A673 (cell line): ENCODE results near the gene ZMYND8. TPM values are rescaled to one million over a fixed set of nuclear protein-coding genes. Genes with fewer than 3 reads are reported as not detected.
A peak's percentile ranks its signal among the peaks of the same experiment; 100 is the strongest.

ENCODE experiments used
- BruUV-seq: library from RNA; stranded (reverse); fragments of 400-500 nt; replicated peaks from 2 replicates; lab custom pipeline; 2021; lab: Mats Ljungman, UMichigan
- CTCF ChIA-PET: fragments of 300-600 bp; sonication (Branson Sonifier 250); formaldehyde crosslinking; loops from one replicate; lab custom pipeline; 2022; ENCODE audit warnings: antibody characterized with exemption; lab: Charles Lee
- POLR2A ChIA-PET: fragments of 300-600 bp; sonication (Branson Sonifier 250); formaldehyde crosslinking; loops from one replicate; lab custom pipeline; 2022; ENCODE audit warnings: antibody characterized with exemption; ENCODE audit not compliant: low non-redundant PET; lab: Charles Lee
- DNase-seq: peaks from one replicate; pipeline ENCODE4 v3.0.0-alpha.2; 2015; ENCODE audit warnings: low spot score
- H3K27ac ChIP-seq: fragments of 200-600 bp; sonication (generic); 2 replicates; pipeline ENCODE4 v1.5.1; 2016; ENCODE audit warnings: mixed run types, low read depth, mild to moderate bottlenecking, mixed read lengths, antibody characterized with exemption, low read length; ENCODE audit not compliant: poor library complexity, severe bottlenecking
- H3K27me3 ChIP-seq: fragments of 200-600 bp; sonication (generic); replicated peaks from 2 replicates; pipeline ENCODE4 v1.6.1; 2017; ENCODE audit warnings: mixed run types, low read depth, mild to moderate bottlenecking, mixed read lengths, antibody characterized with exemption, low read length; ENCODE audit not compliant: insufficient read depth, poor library complexity
- H3K36me3 ChIP-seq: fragments of 200-600 bp; sonication (generic); 2 replicates; pipeline ENCODE4 v1.6.1; 2016; ENCODE audit warnings: mixed run types, mild to moderate bottlenecking, mixed read lengths, antibody characterized with exemption, low read length; ENCODE audit not compliant: insufficient read depth, poor library complexity, severe bottlenecking
- H3K4me1 ChIP-seq: fragments of 200-600 bp; sonication (generic); 2 replicates; pipeline ENCODE4 v1.6.1; 2017; ENCODE audit warnings: mixed run types, mild to moderate bottlenecking, mixed read lengths, antibody characterized with exemption, low read length; ENCODE audit not compliant: insufficient read depth, poor library complexity, severe bottlenecking
- H3K4me3 ChIP-seq: fragments of 200-600 bp; sonication (generic); 2 replicates; pipeline ENCODE4 v1.5.1; 2016; ENCODE audit warnings: low read depth, mixed run types, mild to moderate bottlenecking, mixed read lengths, low read length; ENCODE audit not compliant: poor library complexity, severe bottlenecking
- H3K9me3 ChIP-seq: fragments of 200-600 bp; sonication (generic); 2 replicates; pipeline ENCODE4 v1.6.1; 2016; ENCODE audit warnings: mixed run types, low read depth, mild to moderate bottlenecking, mixed read lengths, antibody characterized with exemption, low read length; ENCODE audit not compliant: poor library complexity, severe bottlenecking
- CTCF ChIP-seq: fragments of 300-800, 200-600 bp; sonication (generic); conservative IDR thresholded peaks from 2 replicates; pipeline ENCODE4 v1.5.1; 2017; ENCODE audit warnings: low read depth, mild to moderate bottlenecking, antibody characterized with exemption, low read length, moderate library complexity, mixed read lengths
- EZH2 ChIP-seq: fragments of 200-600 bp; sonication (generic); IDR thresholded peaks from 2 replicates; pipeline ENCODE4 v1.6.1; 2017; ENCODE audit warnings: borderline replicate concordance, low read depth, mild to moderate bottlenecking, mixed read lengths, antibody characterized with exemption, low read length; ENCODE audit not compliant: poor library complexity, severe bottlenecking
- intact Hi-C: fragments of 100-400 bp; cut with micrococcal nuclease; formaldehyde crosslinking; loops from one replicate; pipeline ENCODE4 v1.10.0; 2022; ENCODE audit not compliant: unreplicated experiment
- total RNA-seq: library from RNA; stranded (reverse); gene quantifications from 2 replicates; pipeline ENCODE4 v1.2.3, GENCODE V29; 2021

The ZMYND8 gene
- total RNA-seq, 1 experiment from 2014 or later = 31.3 TPM

GRCh38 chr20:47221036-47221625 lies 135.4 kb downstream of the ZMYND8 start:
- no peak for DNase-seq
- Histone ChIP-seq H3K27ac (no peak overlapping the region), H3K9me3 (no peaks in the 10 kb centered on the region), H3K36me3 (peaks cover 33% of the 10 kb centered on the region), H3K27me3 (no peaks in the 10 kb centered on the region), H3K4me1 (no peaks in the 10 kb centered on the region), H3K4me3 (no peak overlapping the region)
- TF ChIP-seq EZH2 = no peak
- no peak for TF ChIP-seq CTCF
- no TSS peak for BruUV-seq
- POLR2A ChIA-PET = no interaction called here
- CTCF ChIA-PET = interaction anchor here (0.6 to 1.7 kb wide), 2 partner anchors 120 to 163 kb away, joined by 4 to 6 read pairs; no protein-coding TSS in a partner anchor
- intact Hi-C loops = loop anchor here (5.0 kb wide), 1 partner anchor 406 kb away; no protein-coding TSS in a partner anchor

GRCh38 chr20:47220161-47220582 lies 136.3 kb downstream of the ZMYND8 start:
- no TSS peak for BruUV-seq
- no peaks in the 10 kb centered on the region for H3K27me3 ChIP-seq
- no peaks in the 10 kb centered on the region for H3K4me1 ChIP-seq
- H3K4me3 ChIP-seq = no peak overlapping the region
- no peaks in the 10 kb centered on the region for H3K9me3 ChIP-seq
- CTCF ChIA-PET = interaction anchor here (1.7 kb wide), 1 partner anchor 164 kb away, joined by 4 read pairs; no protein-coding TSS in a partner anchor
- POLR2A ChIA-PET = no interaction called here
- no peak for TF ChIP-seq EZH2
- peak; percentile 83 for TF ChIP-seq CTCF
- intact Hi-C loops = loop anchor here (1.0 to 5.0 kb wide), 2 partner anchors 164 to 407 kb away; no protein-coding TSS in a partner anchor
- peaks cover 38% of the 10 kb centered on the region for H3K36me3 ChIP-seq
- H3K27ac ChIP-seq = no peak overlapping the region
- peak; percentile 65 for DNase-seq

- peaks cover 25% of the 10 kb centered on the region for H3K36me3 ChIP-seq
- H3K4me1 ChIP-seq = no peaks in the 10 kb centered on the region
- POLR2A ChIA-PET = no interaction called here
- no peak for TF ChIP-seq CTCF
- no peak for TF ChIP-seq EZH2
- CTCF ChIA-PET = interaction anchor here (0.8 to 1.2 kb wide), 2 partner anchors 167 to 419 kb away, joined by 3 read pairs; no protein-coding TSS in a partner anchor
- intact Hi-C loops = no loop called here
- H3K4me3 ChIP-seq = no peak overlapping the region
- H3K27me3 ChIP-seq = no peaks in the 10 kb centered on the region
- H3K9me3 ChIP-seq = no peaks in the 10 kb centered on the region
- no peak overlapping the region for H3K27ac ChIP-seq
- DNase-seq = no peak
- no TSS peak for BruUV-seq
These were observed 138.7 kb downstream of the ZMYND8 start for GRCh38 chr20:47217482-47218446.
